ENCODE measurements around the gene NEUROD2. TPM values are rescaled to one million over a fixed set of nuclear protein-coding genes. Genes with fewer than 3 reads are reported as not detected.

NEUROD2 gene
- polyA plus RNA-seq, 1 donor from 2014 or later = not detected

GRCh38 chr17:39642291-39643074 lies 34.8 kb upstream of the NEUROD2 start:
- H3K27ac ChIP-seq (ENCODE audit: low read length) = no peak overlapping the region
- no peak overlapping the region for H3K4me3 ChIP-seq (ENCODE audit: low read length)
- no peak overlapping the region for H3K4me2 ChIP-seq (ENCODE audit: low read length)
- TF ChIP-seq EP300 (conservative IDR thresholded peaks at IDR 0.05; ENCODE audit: poor library complexity, severe bottlenecking) = no peak
- no peak for TF ChIP-seq POLR2AphosphoS5 (IDR thresholded peaks at IDR 0.05)
- no peak for TF ChIP-seq MXI1 (conservative IDR thresholded peaks at IDR 0.05; ENCODE audit: poor library complexity, severe bottlenecking)
- no peak for TF ChIP-seq SMC3 (conservative IDR thresholded peaks at IDR 0.05; ENCODE audit: poor library complexity)
- TF ChIP-seq, protein P1, sequence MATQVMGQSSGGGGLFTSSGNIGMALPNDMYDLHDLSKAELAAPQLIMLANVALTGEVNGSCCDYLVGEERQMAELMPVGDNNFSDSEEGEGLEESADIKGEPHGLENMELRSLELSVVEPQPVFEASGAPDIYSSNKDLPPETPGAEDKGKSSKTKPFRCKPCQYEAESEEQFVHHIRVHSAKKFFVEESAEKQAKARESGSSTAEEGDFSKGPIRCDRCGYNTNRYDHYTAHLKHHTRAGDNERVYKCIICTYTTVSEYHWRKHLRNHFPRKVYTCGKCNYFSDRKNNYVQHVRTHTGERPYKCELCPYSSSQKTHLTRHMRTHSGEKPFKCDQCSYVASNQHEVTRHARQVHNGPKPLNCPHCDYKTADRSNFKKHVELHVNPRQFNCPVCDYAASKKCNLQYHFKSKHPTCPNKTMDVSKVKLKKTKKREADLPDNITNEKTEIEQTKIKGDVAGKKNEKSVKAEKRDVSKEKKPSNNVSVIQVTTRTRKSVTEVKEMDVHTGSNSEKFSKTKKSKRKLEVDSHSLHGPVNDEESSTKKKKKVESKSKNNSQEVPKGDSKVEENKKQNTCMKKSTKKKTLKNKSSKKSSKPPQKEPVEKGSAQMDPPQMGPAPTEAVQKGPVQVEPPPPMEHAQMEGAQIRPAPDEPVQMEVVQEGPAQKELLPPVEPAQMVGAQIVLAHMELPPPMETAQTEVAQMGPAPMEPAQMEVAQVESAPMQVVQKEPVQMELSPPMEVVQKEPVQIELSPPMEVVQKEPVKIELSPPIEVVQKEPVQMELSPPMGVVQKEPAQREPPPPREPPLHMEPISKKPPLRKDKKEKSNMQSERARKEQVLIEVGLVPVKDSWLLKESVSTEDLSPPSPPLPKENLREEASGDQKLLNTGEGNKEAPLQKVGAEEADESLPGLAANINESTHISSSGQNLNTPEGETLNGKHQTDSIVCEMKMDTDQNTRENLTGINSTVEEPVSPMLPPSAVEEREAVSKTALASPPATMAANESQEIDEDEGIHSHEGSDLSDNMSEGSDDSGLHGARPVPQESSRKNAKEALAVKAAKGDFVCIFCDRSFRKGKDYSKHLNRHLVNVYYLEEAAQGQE (IDR thresholded peaks at IDR 0.05; ENCODE audit: borderline replicate concordance) = no peak
- TF ChIP-seq, protein P2, sequence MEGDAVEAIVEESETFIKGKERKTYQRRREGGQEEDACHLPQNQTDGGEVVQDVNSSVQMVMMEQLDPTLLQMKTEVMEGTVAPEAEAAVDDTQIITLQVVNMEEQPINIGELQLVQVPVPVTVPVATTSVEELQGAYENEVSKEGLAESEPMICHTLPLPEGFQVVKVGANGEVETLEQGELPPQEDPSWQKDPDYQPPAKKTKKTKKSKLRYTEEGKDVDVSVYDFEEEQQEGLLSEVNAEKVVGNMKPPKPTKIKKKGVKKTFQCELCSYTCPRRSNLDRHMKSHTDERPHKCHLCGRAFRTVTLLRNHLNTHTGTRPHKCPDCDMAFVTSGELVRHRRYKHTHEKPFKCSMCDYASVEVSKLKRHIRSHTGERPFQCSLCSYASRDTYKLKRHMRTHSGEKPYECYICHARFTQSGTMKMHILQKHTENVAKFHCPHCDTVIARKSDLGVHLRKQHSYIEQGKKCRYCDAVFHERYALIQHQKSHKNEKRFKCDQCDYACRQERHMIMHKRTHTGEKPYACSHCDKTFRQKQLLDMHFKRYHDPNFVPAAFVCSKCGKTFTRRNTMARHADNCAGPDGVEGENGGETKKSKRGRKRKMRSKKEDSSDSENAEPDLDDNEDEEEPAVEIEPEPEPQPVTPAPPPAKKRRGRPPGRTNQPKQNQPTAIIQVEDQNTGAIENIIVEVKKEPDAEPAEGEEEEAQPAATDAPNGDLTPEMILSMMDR (IDR thresholded peaks at IDR 0.05; ENCODE audit: poor library complexity, severe bottlenecking) = no peak
- no peak for TF ChIP-seq RAD21 (conservative IDR thresholded peaks at IDR 0.05)
- TF ChIP-seq EZH2 (IDR thresholded peaks at IDR 0.05; ENCODE audit: borderline replicate concordance, insufficient read depth, low read length, poor library complexity, severe bottlenecking) = no peak
- TF ChIP-seq TAF1 (IDR thresholded peaks at IDR 0.05; ENCODE audit: low read depth) = no peak
- no peak overlapping the region for H3K9ac ChIP-seq (ENCODE audit: low read length)
- no peaks in the 10 kb centered on the region for H3F3A ChIP-seq (ENCODE audit: insufficient read depth, low read length, poor library complexity, severe bottlenecking)
- no peaks in the 10 kb centered on the region for H3K9me3 ChIP-seq (ENCODE audit: low read length)
- peaks cover 18% of the 10 kb centered on the region for H3K79me2 ChIP-seq (replicated peaks; ENCODE audit: insufficient read depth, low read length)
- H4K20me1 ChIP-seq (ENCODE audit: insufficient read depth) = no peaks in the 10 kb centered on the region
- no peaks in the 10 kb centered on the region for H3K36me3 ChIP-seq (ENCODE audit: insufficient read depth, low read length)
- no peaks in the 10 kb centered on the region for H3K27me3 ChIP-seq (ENCODE audit: insufficient read depth, low read depth, low read length)
- H3K9me2 ChIP-seq (ENCODE audit: insufficient read depth, low read length) = no peaks in the 10 kb centered on the region
- no peak overlapping the region for H2AFZ ChIP-seq (ENCODE audit: low read depth, low read length)

- Histone ChIP-seq H4K20me1 (ENCODE audit: insufficient read depth) (no peaks in the 10 kb centered on the region), H2AFZ (ENCODE audit: low read depth, low read length) (no peak overlapping the region), H3K79me2 (replicated peaks; ENCODE audit: insufficient read depth, low read length) (peaks cover 18% of the 10 kb centered on the region), H3K4me3 (ENCODE audit: low read length) (no peak overlapping the region), H3K27ac (ENCODE audit: low read length) (no peak overlapping the region), H3F3A (ENCODE audit: insufficient read depth, low read length, poor library complexity, severe bottlenecking) (no peaks in the 10 kb centered on the region), H3K4me2 (ENCODE audit: low read length) (no peak overlapping the region), H3K36me3 (ENCODE audit: insufficient read depth, low read length) (no peaks in the 10 kb centered on the region), H3K9me2 (ENCODE audit: insufficient read depth, low read length) (no peaks in the 10 kb centered on the region), H3K9ac (ENCODE audit: low read length) (no peak overlapping the region), H3K27me3 (ENCODE audit: insufficient read depth, low read depth, low read length) (no peaks in the 10 kb centered on the region), H3K9me3 (ENCODE audit: low read length) (no peaks in the 10 kb centered on the region)
- TF ChIP-seq MXI1 (conservative IDR thresholded peaks at IDR 0.05; ENCODE audit: poor library complexity, severe bottlenecking) (no peak), POLR2AphosphoS5 (IDR thresholded peaks at IDR 0.05) (no peak)
These were observed 34.2 kb upstream of the NEUROD2 start for GRCh38 chr17:39641883-39642282.

Data from neural cell (in vitro differentiated cells).